Measurements from ENCODE around the gene ZYX.

DNA sequence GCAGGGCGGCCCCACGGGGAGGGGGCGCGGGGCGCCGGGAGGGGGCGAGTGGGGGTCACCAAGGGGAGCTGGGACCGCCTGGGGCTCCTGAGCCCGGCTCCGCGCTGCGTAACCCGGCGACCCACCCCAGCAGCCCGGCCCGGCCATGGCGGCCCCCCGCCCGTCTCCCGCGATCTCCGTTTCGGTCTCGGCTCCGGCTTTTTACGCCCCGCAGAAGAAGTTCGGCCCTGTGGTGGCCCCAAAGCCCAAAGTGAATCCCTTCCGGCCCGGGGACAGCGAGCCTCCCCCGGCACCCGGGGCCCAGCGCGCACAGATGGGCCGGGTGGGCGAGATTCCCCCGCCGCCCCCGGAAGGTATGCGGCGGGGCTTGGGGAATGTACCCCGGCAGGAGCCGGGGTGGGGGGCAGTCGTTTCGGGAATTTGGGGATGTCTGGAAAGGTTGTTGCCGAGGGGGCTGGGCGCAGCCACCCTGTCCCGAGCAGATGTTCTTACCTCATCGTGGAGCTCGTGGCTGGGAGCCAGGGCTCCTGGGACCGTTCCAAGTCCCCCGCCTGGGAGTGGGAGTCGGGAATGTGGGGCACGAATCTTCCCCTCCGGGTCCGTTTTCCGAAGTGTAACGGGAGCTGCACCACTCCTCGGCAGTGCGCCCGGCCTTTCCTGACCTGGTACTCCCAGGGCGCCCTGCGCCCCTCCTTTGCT lies 431 bp downstream of the ZYX start:
- TF ChIP-seq, protein P1, sequence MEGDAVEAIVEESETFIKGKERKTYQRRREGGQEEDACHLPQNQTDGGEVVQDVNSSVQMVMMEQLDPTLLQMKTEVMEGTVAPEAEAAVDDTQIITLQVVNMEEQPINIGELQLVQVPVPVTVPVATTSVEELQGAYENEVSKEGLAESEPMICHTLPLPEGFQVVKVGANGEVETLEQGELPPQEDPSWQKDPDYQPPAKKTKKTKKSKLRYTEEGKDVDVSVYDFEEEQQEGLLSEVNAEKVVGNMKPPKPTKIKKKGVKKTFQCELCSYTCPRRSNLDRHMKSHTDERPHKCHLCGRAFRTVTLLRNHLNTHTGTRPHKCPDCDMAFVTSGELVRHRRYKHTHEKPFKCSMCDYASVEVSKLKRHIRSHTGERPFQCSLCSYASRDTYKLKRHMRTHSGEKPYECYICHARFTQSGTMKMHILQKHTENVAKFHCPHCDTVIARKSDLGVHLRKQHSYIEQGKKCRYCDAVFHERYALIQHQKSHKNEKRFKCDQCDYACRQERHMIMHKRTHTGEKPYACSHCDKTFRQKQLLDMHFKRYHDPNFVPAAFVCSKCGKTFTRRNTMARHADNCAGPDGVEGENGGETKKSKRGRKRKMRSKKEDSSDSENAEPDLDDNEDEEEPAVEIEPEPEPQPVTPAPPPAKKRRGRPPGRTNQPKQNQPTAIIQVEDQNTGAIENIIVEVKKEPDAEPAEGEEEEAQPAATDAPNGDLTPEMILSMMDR (conservative IDR thresholded peaks at IDR 0.05 in 1 of 2, IDR thresholded peaks at IDR 0.05 in 1 of 2; ENCODE audit: extremely low read depth in 1 of 2, insufficient read depth in 1 of 2, low read depth in 1 of 2, low read length in 2 of 2) = no peak
- TF ChIP-seq EZH2 (IDR thresholded peaks at IDR 0.05; ENCODE audit: borderline replicate concordance, low read length) = no peak
